Activated B cell treated with CpG ODN at 0.5 μM for 24 hours (primary cell): Measurements from ENCODE around the gene DGKI. TPM values are rescaled to one million over a fixed set of nuclear protein-coding genes. Genes with fewer than 3 reads are reported as not detected.
"Not testable (repeated sequence)": the region's sequence is repeated elsewhere in the genome, so short reads cannot be mapped to it uniquely, and the experiment has no call there.

Experiments used
- ATAC-seq: fragments of 200-7000 bp; cut with Tn5 transposase; one replicate; pipeline ENCODE4 v1.10.0; 2021; ENCODE audit warnings: low read depth, mild to moderate bottlenecking, moderate library complexity
- CTCF ChIA-PET: fragments of 350-600 bp; sonication (Branson Sonifier 250); formaldehyde crosslinking; loops from one replicate; lab custom pipeline; 2021; ENCODE audit warnings: antibody characterized with exemption; lab: Charles Lee
- POLR2A ChIA-PET: fragments of 350-600 bp; sonication (Branson Sonifier 250); formaldehyde crosslinking; loops from one replicate; lab custom pipeline; 2021; ENCODE audit warnings: antibody characterized with exemption; lab: Charles Lee
- DNase-seq: peaks from one replicate; pipeline ENCODE4 v3.0.0; 2022
- H3K27ac Mint-ChIP-seq: one replicate; pipeline ENCODE4 v1.8.0; 2020; ENCODE audit warnings: mixed read lengths
- H3K27me3 Mint-ChIP-seq: one replicate; pipeline ENCODE4 v1.8.0; 2021; ENCODE audit warnings: mixed read lengths
- H3K36me3 Mint-ChIP-seq: one replicate; pipeline ENCODE4 v1.8.0; 2021; ENCODE audit warnings: low read depth, mixed read lengths
- H3K4me1 Mint-ChIP-seq: one replicate; pipeline ENCODE4 v1.8.0; 2021; ENCODE audit warnings: mixed read lengths
- H3K4me3 Mint-ChIP-seq: one replicate; pipeline ENCODE4 v1.8.0; 2020; ENCODE audit warnings: mild to moderate bottlenecking, mixed read lengths
- H3K9me3 Mint-ChIP-seq: one replicate; pipeline ENCODE4 v1.8.0; 2020; ENCODE audit warnings: mixed read lengths
- CTCF ChIP-seq: fragments of 200-600 bp; IDR thresholded peaks from one replicate; pipeline ENCODE4 v1.8.0; 2022; ENCODE audit warnings: antibody characterized with exemption, mild to moderate bottlenecking
- intact Hi-C: fragments of 100-400 bp; cut with micrococcal nuclease; formaldehyde crosslinking; loops from one replicate; pipeline ENCODE4 v1.15.1; 2024
- total RNA-seq: library from RNA; stranded (reverse); gene quantifications from 2 replicates; pipeline ENCODE4 v1.2.3, GENCODE V29; 2022

The DGKI gene
- total RNA-seq, 1 donor from 2014 or later = not detected

GRCh38 chr7:137836113-137836509 lies 10.7 kb downstream of the DGKI start:
- peaks cover 8% of the 10 kb centered on the region for H3K9me3 Mint-ChIP-seq

GRCh38 chr7:137835486-137836112 lies 11.2 kb downstream of the DGKI start:
- ChIA-PET POLR2A (no interaction called here), CTCF (no interaction called here)
- no peak for DNase-seq
- H3K27me3 Mint-ChIP-seq = peaks cover 19% of the 10 kb centered on the region
- TF ChIP-seq CTCF = no peak
- H3K4me1 Mint-ChIP-seq = no peaks in the 10 kb centered on the region
- no peak overlapping the region for H3K27ac Mint-ChIP-seq
- intact Hi-C loops = no loop called here
- no peak for ATAC-seq
- H3K4me3 Mint-ChIP-seq = no peak overlapping the region
- no peaks in the 10 kb centered on the region for H3K36me3 Mint-ChIP-seq
- H3K9me3 Mint-ChIP-seq = peaks cover 8% of the 10 kb centered on the region

More at GRCh38 chr7:137836113-137836509, 10.7 kb downstream of the DGKI start:
- peaks cover 19% of the 10 kb centered on the region for H3K27me3 Mint-ChIP-seq
- intact Hi-C loops = no loop called here
- CTCF ChIA-PET = no interaction called here
- POLR2A ChIA-PET = no interaction called here
- H3K4me3 Mint-ChIP-seq = no peak overlapping the region
- DNase-seq (no peak), ATAC-seq (no peak)
- H3K36me3 Mint-ChIP-seq = no peaks in the 10 kb centered on the region
- no peak for TF ChIP-seq CTCF
- no peaks in the 10 kb centered on the region for H3K4me1 Mint-ChIP-seq
- no peak overlapping the region for H3K27ac Mint-ChIP-seq

- no peaks in the 10 kb centered on the region for H3K36me3 Mint-ChIP-seq
- peaks cover 8% of the 10 kb centered on the region for H3K9me3 Mint-ChIP-seq
- ATAC-seq (no peak), DNase-seq (no peak)
- H3K4me3 Mint-ChIP-seq = no peak overlapping the region
- TF ChIP-seq CTCF = no peak
- H3K4me1 Mint-ChIP-seq = no peaks in the 10 kb centered on the region
- POLR2A ChIA-PET = no interaction called here
- H3K27me3 Mint-ChIP-seq = peaks cover 11% of the 10 kb centered on the region
- no peak overlapping the region for H3K27ac Mint-ChIP-seq
- CTCF ChIA-PET = no interaction called here
- intact Hi-C loops = no loop called here
These were observed 12.2 kb downstream of the DGKI start for GRCh38 chr7:137834552-137834951.

- H3K27ac Mint-ChIP-seq, H3K4me3 Mint-ChIP-seq, intact Hi-C loops, POLR2A ChIA-PET, DNase-seq, H3K4me1 Mint-ChIP-seq, H3K36me3 Mint-ChIP-seq, ATAC-seq, H3K27me3 Mint-ChIP-seq, CTCF ChIA-PET, H3K9me3 Mint-ChIP-seq: not testable (repeated sequence)
These were observed 13.8 kb downstream of the DGKI start for GRCh38 chr7:137832990-137833389.

GRCh38 chr7:137832382-137832781 lies 14.4 kb downstream of the DGKI start:
- no peak overlapping the region for H3K27ac Mint-ChIP-seq
- ChIA-PET CTCF (no interaction called here), POLR2A (no interaction called here)
- no peaks in the 10 kb centered on the region for H3K4me1 Mint-ChIP-seq
- peaks cover 8% of the 10 kb centered on the region for H3K9me3 Mint-ChIP-seq
- peaks cover 5% of the 10 kb centered on the region for H3K27me3 Mint-ChIP-seq
- H3K4me3 Mint-ChIP-seq = no peak overlapping the region
- intact Hi-C loops = no loop called here
- no peaks in the 10 kb centered on the region for H3K36me3 Mint-ChIP-seq
- no peak for DNase-seq
- TF ChIP-seq CTCF = no peak
- ATAC-seq = no peak

GRCh38 chr7:137831555-137831954 lies 15.2 kb downstream of the DGKI start:
- ATAC-seq, DNase-seq, intact Hi-C loops, H3K36me3 Mint-ChIP-seq, H3K4me3 Mint-ChIP-seq, H3K27ac Mint-ChIP-seq, H3K4me1 Mint-ChIP-seq, H3K9me3 Mint-ChIP-seq, POLR2A ChIA-PET, CTCF ChIA-PET, H3K27me3 Mint-ChIP-seq: not testable (repeated sequence)
